Effector CD4-positive, alpha-beta T cell (primary cell): ENCODE data around the gene NTM.

ENCODE experiments used
- DNase-seq: peaks from one replicate; pipeline ENCODE4 v3.0.0-alpha.2; 2020

NTM gene

DNA sequence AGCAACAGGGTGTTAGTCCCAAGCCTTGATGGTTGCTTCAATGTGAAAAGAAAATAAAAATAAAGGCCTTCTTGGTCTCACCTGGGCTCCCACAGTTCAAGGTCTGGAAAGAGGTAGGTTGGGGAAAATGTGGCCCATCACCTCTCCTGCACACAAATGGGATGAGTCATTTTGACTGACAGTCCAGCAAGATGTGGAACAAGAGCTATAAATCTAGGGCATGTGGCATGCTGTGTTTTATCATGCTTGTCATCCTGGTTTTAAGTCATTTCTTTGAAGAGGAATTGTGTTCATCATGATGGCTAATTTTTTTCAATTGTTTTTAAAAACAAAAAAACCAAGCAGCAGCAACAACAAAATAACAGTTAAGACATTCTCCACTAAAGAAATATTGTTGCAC lies 503.7 kb downstream of the NTM start:
- DNase-seq = no peak

DNA sequence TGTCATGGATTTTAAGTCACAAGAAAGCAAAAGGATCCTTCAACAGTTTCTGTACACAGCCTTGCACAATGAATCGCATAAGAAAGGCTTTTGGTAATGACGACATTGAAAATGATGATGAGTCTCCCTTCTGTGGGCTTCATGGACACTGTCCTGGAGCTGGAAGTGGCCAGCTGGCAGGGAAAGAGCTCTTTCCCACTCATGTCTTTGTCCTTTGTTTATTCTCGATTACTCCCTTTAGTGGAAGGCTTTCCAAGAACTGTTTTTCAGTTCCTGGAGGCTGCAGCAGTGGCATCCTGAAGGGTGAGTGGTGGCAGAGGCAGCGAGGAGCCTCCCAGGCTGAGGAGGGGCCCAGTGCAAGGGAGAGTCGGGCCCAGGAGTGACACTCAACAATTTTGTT lies 505.2 kb downstream of the NTM start:
- DNase-seq = no peak

DNA sequence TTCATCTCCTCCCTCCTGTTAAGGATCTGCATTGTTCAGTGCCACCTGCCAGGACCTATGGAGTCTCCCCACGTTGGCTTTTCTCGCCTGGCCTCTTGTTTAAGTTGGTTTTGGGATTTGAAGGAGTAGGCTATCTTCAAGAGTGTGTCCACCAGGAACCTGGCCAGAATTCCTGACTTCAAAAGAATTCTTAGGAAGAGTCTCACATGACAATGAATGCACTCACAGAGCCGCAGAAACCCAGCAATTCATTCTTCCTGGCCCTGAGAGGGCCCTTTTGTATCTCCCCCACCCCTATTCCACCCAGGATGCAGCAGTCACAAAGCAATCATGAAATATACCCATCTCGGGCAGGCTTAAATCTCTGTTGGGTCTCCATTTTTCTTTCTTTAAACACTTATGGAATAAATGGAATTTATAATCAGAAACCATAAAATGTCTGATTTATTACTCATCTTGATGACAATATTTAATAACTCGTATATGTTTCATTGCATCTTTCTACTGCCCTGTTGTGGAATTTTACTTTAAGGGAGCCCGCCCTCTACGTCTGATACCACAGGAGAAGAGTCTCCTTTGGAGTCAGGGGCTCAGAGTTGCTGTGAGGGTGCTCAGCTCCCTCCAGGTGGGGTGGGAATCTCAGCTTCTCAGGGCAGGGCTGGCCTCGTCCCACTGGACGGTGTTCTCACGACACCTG lies 507.0 kb downstream of the NTM start:
- no peak for DNase-seq

DNA sequence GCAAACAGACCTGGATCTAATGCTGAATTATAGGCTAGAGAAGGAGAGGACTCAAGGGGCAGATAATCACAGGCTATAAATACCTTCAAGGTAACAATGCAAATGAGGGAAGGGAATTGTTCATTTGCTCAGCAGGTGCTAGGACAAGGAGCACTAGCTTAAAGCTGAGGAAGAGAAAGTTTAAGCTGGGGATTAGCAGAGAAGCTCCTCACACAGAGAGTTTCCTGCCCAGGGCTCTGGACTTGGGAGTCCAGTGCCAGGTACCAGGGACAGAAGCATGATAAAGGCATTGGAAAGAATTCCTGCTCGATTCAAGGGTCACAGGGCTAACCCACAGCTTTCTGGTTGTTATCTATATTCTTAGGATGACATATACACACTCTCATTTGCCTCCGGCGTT lies 509.9 kb downstream of the NTM start:
- DNase-seq = no peak

DNA sequence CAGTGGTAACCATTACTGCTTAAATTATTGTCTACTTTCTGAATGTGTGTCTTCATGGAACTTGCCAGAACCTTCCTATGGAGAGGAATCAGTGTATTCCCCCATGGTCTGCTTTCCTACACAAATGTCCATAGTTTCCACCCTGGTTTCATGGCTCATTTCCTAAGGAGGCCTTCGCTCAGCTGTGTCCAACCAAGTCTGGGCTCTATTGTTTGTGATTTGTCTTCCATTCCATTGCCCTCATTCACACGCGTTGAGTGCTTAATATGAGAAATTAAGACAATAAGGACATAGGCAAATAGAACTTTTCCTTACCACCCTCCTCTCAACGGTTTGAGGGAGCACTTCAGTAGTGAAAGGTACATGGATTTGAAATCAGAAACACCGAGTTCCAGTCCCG lies 510.6 kb downstream of the NTM start:
- DNase-seq = no peak

DNA sequence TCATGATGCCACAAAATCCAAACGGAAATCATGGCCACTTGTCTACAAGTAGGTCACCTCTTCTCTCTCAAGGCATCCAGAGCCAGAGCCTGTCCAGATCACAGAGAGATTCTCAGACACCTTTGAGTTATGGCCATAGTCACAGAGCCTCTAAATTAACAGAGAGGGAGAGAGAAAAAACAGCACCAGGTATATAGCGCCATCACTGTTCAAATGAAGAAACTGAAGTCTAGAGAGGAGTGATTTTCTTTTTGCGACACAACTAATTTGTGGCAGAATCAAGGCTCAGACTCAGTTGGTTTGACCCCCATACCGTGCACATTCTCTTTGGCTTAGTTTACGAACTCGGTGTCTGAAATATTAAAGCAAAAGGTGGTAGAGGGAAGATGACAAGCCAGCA lies 512.9 kb downstream of the NTM start:
- no peak for DNase-seq

DNA sequence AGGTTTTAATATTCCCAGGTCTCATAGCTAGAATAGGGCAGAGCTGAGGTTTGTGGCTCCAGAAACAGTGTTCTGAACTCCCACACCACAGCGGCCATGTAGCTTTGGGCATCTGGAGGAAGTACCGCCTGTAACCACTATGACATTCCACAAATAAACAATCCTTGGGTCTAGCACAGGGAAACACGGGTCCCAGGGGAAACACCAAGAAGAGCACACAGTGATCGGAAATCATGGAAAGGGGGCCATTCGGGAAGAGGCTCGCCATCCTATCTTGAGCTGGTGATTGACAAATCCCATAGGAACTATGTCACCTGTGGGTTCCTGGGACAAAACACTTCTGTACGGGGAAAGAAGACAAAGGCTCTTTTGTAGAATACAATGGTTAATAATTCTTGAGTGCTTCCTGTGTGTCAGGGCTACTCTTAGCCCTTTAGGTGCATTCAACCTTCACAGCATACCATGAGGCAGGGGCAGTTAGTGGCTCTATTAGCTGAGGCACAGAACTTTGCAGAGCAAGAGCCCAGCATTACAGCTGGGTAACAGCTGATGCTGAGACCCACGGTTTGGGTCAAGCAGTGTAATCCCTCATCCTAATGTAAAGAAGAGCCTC lies 514.2 kb downstream of the NTM start:
- no peak for DNase-seq

DNA sequence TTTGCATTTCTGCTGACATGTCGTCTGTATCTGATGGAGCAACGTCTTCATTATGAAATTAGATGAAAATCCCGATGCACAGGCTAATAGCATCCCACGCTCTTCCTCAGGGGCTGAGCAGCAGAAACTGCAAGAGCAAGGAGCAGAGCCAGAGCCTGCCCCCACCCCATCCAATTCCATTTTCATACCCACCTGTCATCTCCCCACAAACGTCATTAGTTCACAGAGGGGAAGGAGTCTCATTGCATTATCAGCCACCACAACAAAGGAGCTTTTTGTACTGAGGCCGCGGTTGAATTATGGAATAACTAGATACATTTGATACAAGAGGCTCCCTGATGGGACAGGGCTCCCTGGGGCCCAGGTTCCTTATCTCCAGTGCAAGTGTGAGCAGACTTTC lies 515.0 kb downstream of the NTM start:
- no peak for DNase-seq

DNA sequence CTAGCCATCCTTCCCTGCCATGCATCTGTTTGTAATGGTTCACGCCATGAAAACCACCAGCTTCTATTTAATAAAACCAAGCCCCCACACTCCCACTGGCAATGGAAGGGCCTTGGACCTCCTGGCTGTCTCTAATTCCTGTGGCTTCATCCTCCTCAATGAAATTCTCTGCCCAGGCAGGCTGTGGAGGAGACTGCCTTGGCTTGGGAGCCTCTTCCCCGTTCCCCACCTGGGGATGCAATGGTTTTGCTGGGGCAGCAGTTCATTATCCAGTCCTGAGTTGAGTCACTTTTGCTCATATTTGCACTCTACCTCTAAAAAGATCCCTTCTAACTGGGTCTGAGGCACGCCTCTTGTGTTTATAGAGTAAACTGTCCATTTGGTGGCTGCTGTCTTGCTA lies 515.8 kb downstream of the NTM start:
- DNase-seq = no peak

DNA sequence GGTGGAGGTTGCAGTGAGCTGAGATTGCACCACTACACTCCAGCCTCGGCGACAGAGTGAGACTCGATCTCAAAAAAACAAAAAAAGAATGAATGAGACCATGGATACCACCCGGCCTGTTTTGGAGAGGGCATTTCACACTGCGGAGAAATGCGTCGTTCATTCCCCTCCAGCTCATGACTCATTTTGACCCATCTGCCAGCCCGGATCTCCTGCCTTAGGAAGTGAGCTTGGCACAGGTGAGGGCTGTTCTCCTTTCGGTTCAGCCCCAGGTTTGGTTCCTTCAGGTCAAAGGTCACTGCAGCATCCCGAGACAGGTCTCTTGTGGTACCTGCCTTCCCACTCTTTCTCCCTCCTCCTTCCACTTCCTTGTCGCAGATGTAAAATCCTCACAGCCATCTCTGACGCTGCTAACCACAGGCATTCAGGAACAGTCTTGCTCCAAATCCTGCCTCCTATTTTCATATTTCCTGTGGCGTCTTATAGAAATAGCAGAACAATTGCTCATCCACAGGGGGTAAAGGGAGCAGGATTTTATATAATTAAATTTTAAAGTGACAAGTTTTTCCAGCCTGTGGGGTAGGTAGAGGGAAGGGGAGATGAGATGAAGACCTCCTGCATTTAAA lies 517.9 kb downstream of the NTM start:
- no peak for DNase-seq

DNA sequence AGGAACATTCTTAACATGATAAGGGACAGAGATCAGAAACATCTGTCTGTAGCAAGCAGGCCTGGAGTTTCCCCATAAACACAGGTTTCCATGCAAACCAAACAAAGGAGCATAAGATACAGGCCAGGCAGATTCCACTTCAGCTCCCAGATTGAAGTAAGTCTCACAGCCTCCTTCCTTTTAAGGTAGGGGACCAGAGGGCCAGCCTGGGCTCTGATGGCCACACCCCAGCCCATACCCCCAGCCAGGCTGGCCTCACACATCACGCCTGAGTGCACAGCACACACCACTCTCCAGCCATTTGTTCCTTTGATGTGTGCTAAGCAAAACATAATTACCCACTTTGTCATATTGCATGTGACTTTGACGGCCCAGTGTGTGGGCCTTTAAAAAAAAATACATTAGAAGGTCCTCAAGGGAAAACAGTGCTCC lies 518.7 kb downstream of the NTM start:
- DNase-seq = no peak

DNA sequence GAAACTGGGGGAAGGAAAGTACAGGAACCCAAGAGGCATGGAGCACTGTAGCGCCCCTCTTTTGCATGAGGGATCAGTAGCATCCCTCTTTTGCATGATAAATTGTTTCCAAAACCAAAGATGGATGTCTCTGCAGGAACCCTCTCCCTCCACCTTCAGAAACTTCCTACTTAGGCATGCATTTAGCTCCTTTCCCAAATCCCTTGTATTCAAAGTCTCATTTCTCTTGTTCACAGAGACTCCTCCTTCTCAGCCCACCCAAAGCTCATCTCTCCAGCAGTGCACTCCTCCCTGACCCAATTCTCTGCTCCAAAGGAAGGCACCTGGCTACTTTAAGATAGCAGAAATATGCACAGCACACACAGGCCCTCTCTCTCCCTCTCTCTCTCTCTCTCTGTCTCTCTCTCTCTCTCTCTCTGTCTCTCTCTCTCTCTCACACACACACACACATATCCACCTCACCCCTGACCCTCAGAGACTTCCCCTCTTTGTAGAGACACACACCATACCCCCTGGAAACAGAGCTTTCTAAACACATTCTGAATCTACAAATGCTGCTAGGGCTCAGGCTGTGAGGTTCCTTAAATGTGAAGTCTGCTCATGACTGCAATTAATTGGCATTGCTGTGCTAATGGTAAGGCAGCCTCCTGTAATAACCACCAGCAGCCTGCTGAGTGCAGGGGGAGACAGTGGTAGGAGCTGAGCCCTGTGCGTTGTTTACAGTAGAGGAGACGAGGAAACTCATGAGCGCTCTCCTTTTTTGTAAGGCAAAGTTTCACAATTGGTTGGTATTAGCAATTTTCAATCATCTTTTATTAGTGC lies 519.6 kb downstream of the NTM start:
- no peak for DNase-seq

DNA sequence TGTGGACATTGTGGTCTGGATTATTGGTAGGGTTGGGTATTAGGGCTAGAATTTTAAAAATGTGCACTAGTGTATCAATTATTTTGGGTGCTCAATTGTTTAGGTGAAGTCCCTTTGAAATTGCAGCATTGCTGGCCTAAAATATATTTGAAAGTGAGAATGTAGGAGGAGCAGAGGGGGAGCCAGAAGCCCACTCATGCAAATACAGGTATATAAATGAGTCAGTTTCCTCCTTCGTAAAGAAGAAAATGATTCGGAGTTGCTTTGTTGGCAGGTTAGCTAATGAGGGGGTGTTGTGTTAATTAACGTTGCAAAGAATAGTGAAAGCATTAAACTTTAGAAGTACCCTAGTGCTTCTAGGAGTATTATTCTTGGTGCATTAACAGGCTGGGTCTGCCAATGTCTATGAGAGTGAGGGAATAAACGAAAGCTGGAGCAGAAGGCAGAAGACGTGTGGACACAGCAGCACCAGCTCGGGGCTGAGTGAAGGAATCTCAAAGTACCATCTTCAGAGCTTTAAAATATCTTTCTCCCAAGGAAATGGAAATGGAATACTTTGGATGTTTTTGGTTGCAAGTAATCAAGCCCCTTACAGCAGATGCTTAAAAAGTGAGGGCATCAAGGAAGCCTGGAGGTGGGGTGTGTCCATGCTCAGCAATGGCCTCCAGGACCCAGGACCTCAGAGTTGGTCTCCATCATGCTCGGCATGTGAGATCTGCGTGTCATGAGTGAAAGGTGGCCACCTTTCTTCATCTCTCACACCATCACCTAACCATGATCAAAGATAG lies 522.9 kb downstream of the NTM start:
- DNase-seq = no peak

DNA sequence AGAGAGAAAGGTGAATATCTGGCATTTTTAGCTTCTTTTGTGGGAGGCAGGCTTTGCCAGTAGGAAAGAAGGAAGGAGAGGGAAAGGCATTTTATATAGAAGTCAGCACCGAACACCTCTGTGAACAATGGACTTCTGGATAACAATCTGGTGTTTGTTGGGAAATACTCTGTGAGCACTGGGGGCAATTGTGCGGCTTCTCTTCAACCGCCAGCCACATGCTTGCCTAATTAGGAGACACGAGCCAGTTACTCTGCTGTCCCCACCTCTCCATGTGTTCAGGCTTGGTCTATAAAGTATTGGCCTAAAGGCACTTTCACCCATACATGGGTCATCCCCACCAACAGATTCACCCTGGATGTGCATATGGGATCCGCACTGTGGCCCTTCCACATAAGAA lies 523.6 kb downstream of the NTM start:
- DNase-seq = no peak

DNA sequence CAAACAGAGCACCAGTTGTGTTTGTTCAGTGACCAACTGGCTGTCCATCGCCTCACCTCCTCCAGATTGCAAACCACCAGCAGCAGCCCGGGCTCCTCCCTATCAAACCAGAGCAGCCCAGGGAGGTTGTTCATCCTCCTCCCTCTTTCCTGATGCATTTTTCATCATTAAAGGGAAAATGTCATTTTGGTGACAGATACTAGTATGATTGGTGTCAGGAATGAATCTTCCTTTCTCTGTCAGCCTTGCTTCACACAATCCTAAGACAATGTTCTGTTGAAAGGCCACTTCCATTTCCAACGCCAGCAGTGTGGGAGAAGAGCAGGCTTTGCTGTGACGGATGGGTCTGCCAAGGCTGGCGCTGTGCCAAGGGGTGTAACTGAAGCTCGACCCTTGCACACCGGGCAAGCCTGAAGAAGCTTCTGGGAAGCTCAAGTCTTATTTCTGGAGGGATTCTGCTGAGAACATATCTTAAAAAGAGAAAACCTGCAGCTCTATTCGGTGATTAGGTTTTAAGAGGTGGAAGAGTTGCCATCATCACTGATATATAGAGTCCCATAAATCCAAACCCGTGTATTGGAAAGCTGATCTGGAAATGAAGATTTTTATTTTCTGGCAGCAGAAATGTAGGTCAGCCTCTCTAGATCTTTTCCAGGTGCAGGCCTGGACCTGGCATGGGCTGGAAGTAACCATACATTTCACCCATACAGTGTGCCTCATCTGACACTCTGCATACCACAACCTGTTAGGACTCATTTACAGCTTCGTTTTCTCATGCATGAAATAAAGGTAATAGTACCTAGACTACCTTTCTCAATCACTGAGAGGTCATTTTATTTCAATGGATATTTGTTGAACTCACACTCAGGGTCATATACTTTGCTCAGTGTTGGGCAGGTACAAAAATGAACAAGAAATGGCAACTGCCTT lies 524.5 kb downstream of the NTM start:
- no peak for DNase-seq

DNA sequence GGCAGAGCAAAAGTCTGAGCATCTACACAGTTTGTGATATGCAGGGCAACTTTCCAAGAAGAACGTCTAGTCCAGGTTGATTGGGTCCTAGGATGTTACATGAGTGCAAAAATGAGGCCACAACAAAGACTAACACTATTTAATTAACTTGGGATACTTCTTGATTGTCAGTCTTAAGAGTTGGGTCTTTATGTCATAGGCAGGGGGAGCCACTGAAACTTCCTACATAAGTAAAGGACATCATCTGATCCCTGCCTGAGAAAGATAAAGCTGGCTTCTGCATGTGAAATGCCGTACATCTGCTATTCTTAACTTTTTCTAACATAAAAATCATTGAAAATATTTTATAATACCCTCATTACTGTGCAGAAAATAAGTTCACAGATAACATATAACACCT lies 525.5 kb downstream of the NTM start:
- DNase-seq = no peak

DNA sequence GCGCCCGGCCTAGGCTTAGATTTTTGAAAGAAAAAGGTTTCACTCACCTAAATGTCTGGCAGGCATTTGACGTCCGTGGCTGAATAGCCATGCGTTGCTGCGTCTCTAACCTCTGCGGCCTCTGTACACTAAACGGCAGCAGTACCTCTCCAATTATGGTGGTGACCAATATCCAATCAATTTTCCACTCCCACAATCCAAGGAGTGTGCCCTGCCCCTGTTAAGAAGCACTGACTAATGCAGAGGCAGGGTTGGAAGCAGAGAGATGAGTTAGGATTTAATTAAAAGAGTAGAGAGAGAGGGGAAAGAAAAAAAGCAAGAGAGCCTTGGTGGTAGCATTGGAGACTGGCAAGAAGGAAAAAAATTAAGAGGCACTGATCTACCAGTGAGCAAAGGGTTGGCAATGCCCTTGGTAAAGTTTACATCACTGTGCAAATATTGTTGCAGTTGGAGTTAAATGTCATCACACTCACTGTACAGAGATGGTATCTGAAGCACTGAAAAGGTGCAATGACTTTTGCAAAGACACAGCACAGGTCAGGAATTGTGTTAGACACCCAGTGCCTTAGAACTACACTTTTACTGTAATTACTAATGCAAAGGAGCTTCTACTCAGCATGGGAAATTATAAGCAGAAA lies 526.7 kb downstream of the NTM start:
- DNase-seq = no peak

DNA sequence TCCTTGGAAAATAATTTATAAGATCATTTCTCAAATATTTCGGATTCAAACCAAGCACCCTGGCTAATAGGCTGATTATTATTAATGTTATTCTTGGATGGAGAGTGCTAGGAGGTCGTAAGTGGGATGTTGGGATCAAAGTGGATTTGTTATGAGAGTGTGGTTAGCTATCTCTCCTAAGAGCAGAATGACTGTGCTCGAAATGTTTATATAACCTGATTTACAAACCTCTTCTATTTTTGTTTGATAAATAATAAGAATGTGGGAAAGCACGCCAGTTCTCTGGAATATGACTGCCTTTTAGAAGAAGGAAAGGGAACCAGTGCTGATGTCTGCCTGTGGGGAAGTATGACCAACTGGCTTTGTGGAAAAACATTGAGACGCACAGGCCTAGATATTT lies 527.5 kb downstream of the NTM start:
- DNase-seq = no peak

DNA sequence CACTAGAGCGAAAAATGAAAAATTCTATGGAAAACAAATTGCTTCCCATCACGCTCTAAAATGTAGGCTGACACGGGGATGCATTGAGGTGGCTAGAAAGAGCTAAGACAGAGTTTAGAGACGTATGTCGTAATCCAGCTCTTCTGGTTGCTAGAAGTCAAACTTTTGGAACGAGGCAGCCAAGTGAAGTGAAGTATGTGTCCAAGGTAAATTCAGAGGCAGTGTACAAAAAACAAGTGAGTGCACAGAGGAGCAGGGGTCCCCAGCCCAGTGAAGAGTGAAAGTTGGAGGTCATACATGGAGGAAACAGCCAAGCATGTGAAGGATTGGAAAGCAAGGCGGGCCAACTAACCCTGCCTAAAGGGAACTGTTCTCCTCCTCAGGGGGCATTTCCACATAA lies 528.5 kb downstream of the NTM start:
- no peak for DNase-seq

DNA sequence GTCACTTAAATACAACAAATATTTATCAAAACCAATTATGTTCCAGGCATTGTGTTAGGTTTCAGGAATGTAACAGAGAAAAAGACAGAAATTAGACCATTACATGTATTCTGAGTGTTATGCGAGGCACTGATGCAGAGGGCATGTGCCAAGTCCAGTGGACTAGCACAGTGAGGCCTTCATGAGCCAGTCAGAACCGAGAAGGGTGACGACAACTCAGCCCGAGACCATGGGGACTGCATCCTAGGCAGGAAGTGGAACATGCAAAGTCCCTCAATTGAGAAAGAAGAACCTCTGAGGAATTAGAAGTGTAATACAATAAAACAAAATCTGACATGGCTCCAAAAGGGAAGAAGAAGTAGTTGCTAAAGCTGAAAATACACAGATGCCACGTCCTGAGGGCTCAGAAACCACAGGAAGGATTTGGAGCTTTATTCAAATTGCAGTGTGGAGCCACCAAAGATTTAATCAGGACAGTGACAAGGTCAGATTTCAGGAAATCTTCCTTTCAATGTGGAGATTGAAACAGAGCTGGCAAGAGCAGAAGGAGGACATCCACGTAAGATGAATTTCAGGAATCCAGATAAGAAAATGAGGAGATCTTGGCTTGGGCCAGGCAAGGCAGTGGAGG lies 529.6 kb downstream of the NTM start:
- DNase-seq = no peak

DNA sequence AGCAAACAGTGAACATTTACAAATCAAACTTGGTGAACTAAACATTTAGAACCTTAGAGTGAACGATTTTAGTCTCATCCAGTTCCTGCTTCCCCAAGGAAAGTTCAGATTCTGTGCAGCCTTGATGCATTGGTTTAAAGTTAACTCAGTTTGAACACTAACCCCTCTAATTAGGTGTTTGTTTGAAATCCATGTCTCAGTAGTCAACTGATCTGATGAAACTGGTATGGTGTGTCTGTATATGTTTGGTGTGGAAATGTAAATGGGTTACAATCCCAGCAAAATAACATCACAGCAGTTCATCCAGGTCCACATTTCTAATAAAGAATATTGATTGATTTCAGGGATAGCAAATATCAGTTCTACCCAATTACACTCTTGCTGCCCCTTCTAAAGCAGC lies 532.0 kb downstream of the NTM start:
- no peak for DNase-seq
